ENCODE data around the gene MTX3. TPM values are rescaled to one million over a fixed set of nuclear protein-coding genes. Genes with fewer than 3 reads are reported as not detected.

MTX3 gene, protein sequence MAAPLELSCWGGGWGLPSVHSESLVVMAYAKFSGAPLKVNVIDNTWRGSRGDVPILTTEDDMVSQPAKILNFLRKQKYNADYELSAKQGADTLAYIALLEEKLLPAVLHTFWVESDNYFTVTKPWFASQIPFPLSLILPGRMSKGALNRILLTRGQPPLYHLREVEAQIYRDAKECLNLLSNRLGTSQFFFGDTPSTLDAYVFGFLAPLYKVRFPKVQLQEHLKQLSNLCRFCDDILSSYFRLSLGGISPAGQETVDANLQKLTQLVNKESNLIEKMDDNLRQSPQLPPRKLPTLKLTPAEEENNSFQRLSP
- 10 to 100 TPM in 4 of 6 donors, 1 to 10 TPM in 2; 3.1 to 17.0 (median 10.6) TPM for total RNA-seq

DNA sequence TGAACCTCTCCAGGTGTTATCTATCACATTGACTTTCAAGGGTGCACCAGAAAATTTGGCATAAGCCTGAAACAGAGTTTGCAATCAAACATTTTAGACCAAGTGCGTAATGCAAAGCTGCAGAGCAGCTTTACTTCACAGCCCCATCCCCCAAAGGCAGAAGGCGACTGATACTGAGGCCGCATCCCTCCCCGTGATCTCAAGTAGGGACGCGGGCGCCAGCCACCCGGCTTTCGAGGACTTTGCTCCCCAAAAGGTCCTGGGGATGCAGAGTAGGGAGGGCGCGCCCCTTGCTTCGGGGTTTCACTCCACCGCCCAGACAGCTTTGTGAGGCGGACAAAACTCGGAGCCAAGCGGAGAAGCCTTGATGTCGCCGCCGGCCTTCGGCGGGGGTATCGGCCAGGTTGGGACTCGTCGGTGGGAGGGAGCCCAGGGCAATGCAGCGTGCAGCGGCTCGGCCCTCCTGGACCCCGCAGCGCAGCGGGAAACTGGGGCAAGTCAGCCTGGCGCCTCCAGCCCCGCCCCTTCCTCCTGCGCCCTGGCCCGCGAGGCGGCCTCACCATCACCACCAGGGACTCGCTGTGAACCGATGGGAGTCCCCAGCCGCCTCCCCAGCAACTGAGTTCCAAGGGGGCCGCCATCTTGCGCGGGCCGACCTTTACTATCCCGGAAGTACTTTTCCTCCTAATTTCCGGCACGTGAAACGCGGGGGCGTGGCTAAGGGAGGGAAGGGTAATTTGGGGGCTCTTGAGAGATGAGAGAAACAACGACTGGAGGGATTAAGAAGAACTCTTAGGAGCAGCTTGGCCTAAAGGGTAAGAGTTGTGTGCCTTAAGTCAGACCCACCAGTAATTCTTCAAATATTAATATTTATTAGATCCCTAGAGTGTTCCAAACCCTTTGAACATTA lies at the start of gene MTX3:
Gene MTX3 (minus strand): TSS at position 665 of the 910 bp plus-strand sequence. CDS start 24 bp downstream, at position 641.
- peak within 1 kb of the TSS; percentile 61 to 81 (median 80) for H3K27ac ChIP-seq
- TF ChIP-seq, protein P1, sequence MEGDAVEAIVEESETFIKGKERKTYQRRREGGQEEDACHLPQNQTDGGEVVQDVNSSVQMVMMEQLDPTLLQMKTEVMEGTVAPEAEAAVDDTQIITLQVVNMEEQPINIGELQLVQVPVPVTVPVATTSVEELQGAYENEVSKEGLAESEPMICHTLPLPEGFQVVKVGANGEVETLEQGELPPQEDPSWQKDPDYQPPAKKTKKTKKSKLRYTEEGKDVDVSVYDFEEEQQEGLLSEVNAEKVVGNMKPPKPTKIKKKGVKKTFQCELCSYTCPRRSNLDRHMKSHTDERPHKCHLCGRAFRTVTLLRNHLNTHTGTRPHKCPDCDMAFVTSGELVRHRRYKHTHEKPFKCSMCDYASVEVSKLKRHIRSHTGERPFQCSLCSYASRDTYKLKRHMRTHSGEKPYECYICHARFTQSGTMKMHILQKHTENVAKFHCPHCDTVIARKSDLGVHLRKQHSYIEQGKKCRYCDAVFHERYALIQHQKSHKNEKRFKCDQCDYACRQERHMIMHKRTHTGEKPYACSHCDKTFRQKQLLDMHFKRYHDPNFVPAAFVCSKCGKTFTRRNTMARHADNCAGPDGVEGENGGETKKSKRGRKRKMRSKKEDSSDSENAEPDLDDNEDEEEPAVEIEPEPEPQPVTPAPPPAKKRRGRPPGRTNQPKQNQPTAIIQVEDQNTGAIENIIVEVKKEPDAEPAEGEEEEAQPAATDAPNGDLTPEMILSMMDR (IDR thresholded peaks at IDR 0.05) = no peak
- TF ChIP-seq POLR2AphosphoS5 (IDR thresholded peaks at IDR 0.05) (peak; percentile 11 to 63), EP300 (IDR thresholded peaks at IDR 0.05) (no peak), POLR2A (IDR thresholded peaks at IDR 0.05) (peak in 1 of 4 donors; percentile 56)
- H3K4me1 ChIP-seq = peaks cover 6 to 24% (median 11%) of the 10 kb centered on the region in 4 donors
- H3K9me3 ChIP-seq = no peaks in the 10 kb centered on the region
- WGBS, 2 donors = 8 to 9% methylated on average over 32 to 40 of the region's 50 CpGs
- H3K27me3 ChIP-seq = no peaks in the 10 kb centered on the region
- ATAC-seq (ENCODE audit: low FRiP score in 2 of 2) = peak; percentile 85 to 97
- peak within 1 kb of the TSS; percentile 78 to 97 (median 82) for H3K4me3 ChIP-seq
- DNase-seq = peak; percentile 69 to 91
- H3K36me3 ChIP-seq = peaks cover 2 to 27% (median 13%) of the 10 kb centered on the region in 4 donors

DNA sequence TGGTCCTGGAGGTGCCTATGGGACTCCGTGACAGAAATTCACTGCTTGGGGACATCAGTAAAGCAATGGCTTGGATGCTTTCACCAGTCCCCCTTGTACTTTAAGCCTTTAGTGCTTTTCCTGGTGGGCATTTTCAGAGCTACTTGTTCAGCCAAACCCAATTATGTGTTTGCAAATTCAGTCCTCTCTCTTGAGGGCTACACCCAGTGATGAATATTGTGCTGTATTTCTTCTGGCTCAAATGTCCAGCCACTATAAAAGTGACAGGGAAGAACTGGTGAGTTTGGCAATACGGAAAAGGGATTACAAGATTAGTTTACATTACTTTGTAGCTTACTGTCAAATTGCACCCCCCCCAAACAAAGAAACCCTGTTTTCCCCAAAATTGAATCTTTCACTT lies 48.6 kb upstream of the MTX3 start:
- H3K4me3 ChIP-seq = no peak overlapping the region
- peaks cover 0 to 10% (median 2%) of the 10 kb centered on the region in 4 donors for H3K4me1 ChIP-seq
- TF ChIP-seq POLR2A (IDR thresholded peaks at IDR 0.05) (no peak), EP300 (IDR thresholded peaks at IDR 0.05) (no peak), POLR2AphosphoS5 (IDR thresholded peaks at IDR 0.05) (no peak)
- TF ChIP-seq, protein P1 (IDR thresholded peaks at IDR 0.05) = no peak
- H3K27me3 ChIP-seq = peaks cover 0 to 16% (median 9%) of the 10 kb centered on the region in 4 donors
- DNase-seq (no peak), ATAC-seq (ENCODE audit: low FRiP score in 2 of 2) (no peak)
- H3K36me3 ChIP-seq = no peaks in the 10 kb centered on the region
- H3K9me3 ChIP-seq = no peaks in the 10 kb centered on the region
- no peak overlapping the region for H3K27ac ChIP-seq
- 55 to 76% methylated on average over 2 of the region's 2 CpGs for WGBS, 2 donors

DNA sequence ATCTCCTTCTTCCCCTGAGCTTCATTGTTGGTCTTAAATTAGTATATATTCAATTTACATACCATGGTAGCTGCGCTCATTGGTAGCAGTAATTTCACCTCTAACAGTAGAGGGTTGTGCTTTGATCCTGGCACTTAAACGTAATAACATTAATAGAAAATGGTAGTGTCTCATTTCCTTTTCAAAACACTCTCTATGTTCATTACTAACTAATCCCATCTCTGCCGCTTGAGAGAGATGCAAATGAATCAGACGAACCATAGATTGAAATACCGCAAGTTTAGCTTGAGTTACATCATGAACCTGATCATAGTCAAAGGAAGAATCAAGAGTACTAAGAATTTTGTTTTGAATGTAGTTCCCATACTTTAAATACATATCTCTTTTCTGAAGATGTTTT lies 46.3 kb upstream of the MTX3 start:
- DNase-seq (no peak), ATAC-seq (ENCODE audit: low FRiP score in 2 of 2) (no peak)
- H3K4me3 ChIP-seq = no peak overlapping the region
- no peak overlapping the region for H3K27ac ChIP-seq
- TF ChIP-seq EP300 (IDR thresholded peaks at IDR 0.05) (no peak), POLR2AphosphoS5 (IDR thresholded peaks at IDR 0.05) (no peak)
- 81 to 86% methylated on average over 5 of the region's 5 CpGs for WGBS, 2 donors
- peaks cover 0 to 10% (median 2%) of the 10 kb centered on the region in 4 donors for H3K4me1 ChIP-seq
- peaks cover 0 to 21% (median 9%) of the 10 kb centered on the region in 4 donors for H3K27me3 ChIP-seq
- H3K36me3 ChIP-seq = no peaks in the 10 kb centered on the region
- H3K9me3 ChIP-seq = no peaks in the 10 kb centered on the region

DNA sequence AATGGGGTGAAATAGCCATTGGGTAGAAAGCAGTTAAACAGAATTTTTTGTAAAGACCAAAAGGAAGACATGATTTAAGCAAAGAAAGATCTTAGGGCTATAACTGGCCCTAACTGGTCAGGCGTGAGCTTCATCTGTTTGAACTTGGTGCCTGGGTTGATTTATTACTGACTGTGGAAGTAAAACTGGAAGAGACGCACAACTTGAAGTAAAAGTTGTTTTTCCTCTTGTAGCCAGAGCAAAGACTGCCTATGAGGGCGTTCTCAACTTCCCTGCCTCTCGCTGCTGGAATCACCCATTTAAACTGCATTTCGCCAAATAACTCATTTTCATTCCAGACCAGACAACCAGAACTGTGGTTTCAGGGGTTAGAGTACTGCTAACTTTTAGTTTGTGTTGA lies 45.6 kb upstream of the MTX3 start:
- DNase-seq (no peak), ATAC-seq (ENCODE audit: low FRiP score in 2 of 2) (no peak)
- WGBS, 2 donors = 84 to 89% methylated on average over 5 of the region's 5 CpGs
- Histone ChIP-seq H3K4me3 (no peak overlapping the region), H3K9me3 (no peaks in the 10 kb centered on the region), H3K27ac (no peak overlapping the region), H3K27me3 (peaks cover 0 to 21% (median 9%) of the 10 kb centered on the region in 4 donors), H3K36me3 (no peaks in the 10 kb centered on the region), H3K4me1 (peaks cover 0 to 10% (median 2%) of the 10 kb centered on the region in 4 donors)
- no peak for TF ChIP-seq POLR2AphosphoS5 (IDR thresholded peaks at IDR 0.05)

DNA sequence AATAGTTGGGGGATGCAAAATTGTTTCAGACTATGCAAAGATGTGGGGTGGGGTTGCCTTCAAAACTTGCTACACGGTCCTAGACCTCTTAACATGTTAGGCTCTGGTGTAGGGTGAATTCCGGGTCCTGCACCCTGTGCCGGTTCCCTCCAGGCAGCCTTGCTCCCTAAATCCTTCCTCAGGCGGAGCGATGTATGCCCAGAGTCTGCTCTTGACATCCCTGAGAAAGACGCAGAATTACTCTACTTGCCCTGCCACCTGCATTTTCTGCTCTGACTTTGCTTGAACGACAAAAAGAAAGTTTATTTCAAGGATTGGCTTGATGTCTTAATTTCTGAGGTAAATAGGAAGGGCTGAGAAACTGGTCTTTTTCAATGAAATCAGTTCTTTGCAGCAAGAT lies 44.8 kb upstream of the MTX3 start:
- 66 to 80% methylated on average over 7 of the region's 7 CpGs for WGBS, 2 donors
- Histone ChIP-seq H3K36me3 (no peaks in the 10 kb centered on the region), H3K27ac (no peak overlapping the region), H3K9me3 (no peaks in the 10 kb centered on the region), H3K4me3 (no peak overlapping the region), H3K4me1 (peaks cover 0 to 10% (median 2%) of the 10 kb centered on the region in 4 donors), H3K27me3 (peaks cover 0 to 21% (median 9%) of the 10 kb centered on the region in 4 donors)
- ATAC-seq (ENCODE audit: low FRiP score in 2 of 2) = no peak
- DNase-seq = no peak
- TF ChIP-seq, protein P1 (IDR thresholded peaks at IDR 0.05) = no peak

All from upper lobe of left lung (tissue), 6 donors.